Stomach (tissue), 9 donors: ENCODE results near the gene CDKN1A. TPM values are rescaled to one million over a fixed set of nuclear protein-coding genes. Genes with fewer than 3 reads are reported as not detected.

ENCODE experiments used
- DNase-seq, 2 donors: peaks; one replicate each; pipeline versions ENCODE4 v3.0.0 to v3.0.0-alpha.2; 2013 to 2019
- H3K27ac ChIP-seq, 5 donors: fragments of 200-600 bp in 4 of 5; sonication (generic) in 4 of 5; one replicate each; pipeline ENCODE4 v1.5.1; 2013 to 2019; ENCODE audit warnings: mild to moderate bottlenecking in 1 of 5, moderate library complexity in 1 of 5
- H3K27me3 ChIP-seq, 3 donors: fragments of 200-600 bp; sonication (generic); one replicate each; pipeline ENCODE4 v1.5.1; 2017 to 2019; ENCODE audit warnings: mixed run types in 1 of 3
- H3K36me3 ChIP-seq, 4 donors: fragments of 200-600 bp; sonication (generic); 1 replicate in 3 of 4; 2 replicates in 1 of 4; pipeline ENCODE4 v1.5.1; 2016 to 2019
- H3K4me1 ChIP-seq, 4 donors: fragments of 200-600 bp; sonication (generic); one replicate each; pipeline ENCODE4 v1.5.1; 2016 to 2019
- H3K4me3 ChIP-seq, 4 donors: fragments of 200-600 bp; sonication (generic) in 3 of 4; one replicate each; pipeline ENCODE4 v1.5.1; 2016 to 2019; ENCODE audit warnings: mild to moderate bottlenecking in 1 of 4
- H3K9me3 ChIP-seq, 4 donors: fragments of 200-600 bp; sonication (generic); one replicate each; pipeline ENCODE4 v1.5.1; 2016 to 2019
- EP300 ChIP-seq: sonication (generic); formaldehyde crosslinking; IDR thresholded peaks from one replicate; pipeline ENCODE4 v1.6.1; 2017; ENCODE audit warnings: antibody characterized with exemption
- POLR2A ChIP-seq, 4 donors: fragments of 450-650 bp; IDR thresholded peaks; one replicate each; pipeline ENCODE4 v1.6.1; 2016; ENCODE audit warnings: antibody characterized with exemption in 4 of 4, control low read depth in 2 of 4, mild to moderate bottlenecking in 1 of 4, moderate library complexity in 1 of 4
- POLR2AphosphoS5 ChIP-seq, 3 donors: sonication (generic); formaldehyde crosslinking; IDR thresholded peaks; one replicate each; pipeline ENCODE4 v1.6.1; 2016; ENCODE audit warnings: antibody characterized with exemption in 3 of 3
- WGBS, 5 donors: extraction: QIAGEN DNeasy Blood & Tissue Kit in 3 of 5; methylation state at CpG; one replicate each; pipeline versions ENCODE4 v1.1.5 to v1.1.7; 2013 to 2018; 5-methylcytosine and 5-hydroxymethylcytosine counted together
- intact Hi-C: fragments of 100-400 bp; cut with DNase I; formaldehyde crosslinking; loops from one replicate; pipeline ENCODE4 v1.15.1; 2023; ENCODE audit warnings: low total_unique reads
- polyA plus RNA-seq, 3 donors: library from polyadenylated mRNA; stranded (reverse); fragments of 200-250 nt; gene quantifications; one replicate each; pipeline ENCODE4 v1.2.3, GENCODE V29; 2013
- small RNA-seq, 4 donors: library from RNA; depleted of rRNA; stranded (forward); fragments of <200 nt; gene quantifications; one replicate each; pipeline ENCODE3, GENCODE V24; 2016
- total RNA-seq, 5 donors: library from RNA; depleted of rRNA; stranded (reverse); fragments of >200 nt; gene quantifications; one replicate each; pipeline versions ENCODE4 v1.1.0 to v1.2.3, GENCODE V29; 2014 to 2016
- TF ChIP-seq, protein P1 (sequence below), 7 experiments: fragments of 450-650 bp in 4 of 7; fragments of 200-600 bp in 3 of 7; sonication (generic) in 3 of 7; IDR thresholded peaks; one replicate each; pipeline ENCODE4 v1.5.1; 2016 to 2019; ENCODE audit warnings: antibody characterized with exemption in 7 of 7, control low read depth in 2 of 7, mild to moderate bottlenecking in 1 of 7
- donor health status: healthy with polysubstance abuse.
- donor health status: Bipolar disorder and iron deficiency.
- donor health status: healthy.

Gene CDKN1A
- total and polyA plus RNA-seq, 8 donors = 36.5 to 118 (median 61.4) TPM

DNA sequence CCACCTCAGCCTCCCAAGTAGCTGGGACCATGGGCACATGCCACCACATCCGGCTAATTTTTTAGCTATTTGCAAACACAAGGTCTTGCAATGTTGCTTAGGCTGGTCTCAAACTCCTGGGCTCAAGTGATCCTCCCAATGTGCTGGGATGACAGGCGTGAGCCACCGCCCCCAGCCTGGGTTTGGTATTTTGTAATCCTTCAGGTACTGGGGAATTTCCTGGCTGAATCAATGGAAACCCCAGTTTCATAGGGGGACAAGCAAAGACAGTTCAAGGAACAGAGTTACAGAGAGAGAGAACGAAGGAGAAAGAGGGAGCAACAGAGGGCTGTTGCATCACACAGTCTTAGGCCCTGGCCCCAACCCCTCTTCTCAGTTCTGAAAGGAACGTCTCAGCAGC is 54.8 kb downstream of the CDKN1A start:
- no peaks in the 10 kb centered on the region for H3K36me3 ChIP-seq
- no peak overlapping the region for H3K4me3 ChIP-seq
- no peaks in the 10 kb centered on the region for H3K9me3 ChIP-seq
- H3K27me3 ChIP-seq = no peaks in the 10 kb centered on the region
- 84 to 93% (median 91%) methylated on average over 5 of the region's 5 CpGs for WGBS, 5 donors
- DNase-seq = no peak
- no peak overlapping the region for H3K27ac ChIP-seq
- peaks cover 10 to 28% (median 19%) of the 10 kb centered on the region in 4 donors for H3K4me1 ChIP-seq
- no peak for TF ChIP-seq POLR2AphosphoS5 (IDR thresholded peaks at IDR 0.05)
- no peak for TF ChIP-seq POLR2A (IDR thresholded peaks at IDR 0.05)
- TF ChIP-seq, protein P1, sequence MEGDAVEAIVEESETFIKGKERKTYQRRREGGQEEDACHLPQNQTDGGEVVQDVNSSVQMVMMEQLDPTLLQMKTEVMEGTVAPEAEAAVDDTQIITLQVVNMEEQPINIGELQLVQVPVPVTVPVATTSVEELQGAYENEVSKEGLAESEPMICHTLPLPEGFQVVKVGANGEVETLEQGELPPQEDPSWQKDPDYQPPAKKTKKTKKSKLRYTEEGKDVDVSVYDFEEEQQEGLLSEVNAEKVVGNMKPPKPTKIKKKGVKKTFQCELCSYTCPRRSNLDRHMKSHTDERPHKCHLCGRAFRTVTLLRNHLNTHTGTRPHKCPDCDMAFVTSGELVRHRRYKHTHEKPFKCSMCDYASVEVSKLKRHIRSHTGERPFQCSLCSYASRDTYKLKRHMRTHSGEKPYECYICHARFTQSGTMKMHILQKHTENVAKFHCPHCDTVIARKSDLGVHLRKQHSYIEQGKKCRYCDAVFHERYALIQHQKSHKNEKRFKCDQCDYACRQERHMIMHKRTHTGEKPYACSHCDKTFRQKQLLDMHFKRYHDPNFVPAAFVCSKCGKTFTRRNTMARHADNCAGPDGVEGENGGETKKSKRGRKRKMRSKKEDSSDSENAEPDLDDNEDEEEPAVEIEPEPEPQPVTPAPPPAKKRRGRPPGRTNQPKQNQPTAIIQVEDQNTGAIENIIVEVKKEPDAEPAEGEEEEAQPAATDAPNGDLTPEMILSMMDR (IDR thresholded peaks at IDR 0.05) = no peak
- no peak for TF ChIP-seq EP300
- intact Hi-C loops = no loop called here

DNA sequence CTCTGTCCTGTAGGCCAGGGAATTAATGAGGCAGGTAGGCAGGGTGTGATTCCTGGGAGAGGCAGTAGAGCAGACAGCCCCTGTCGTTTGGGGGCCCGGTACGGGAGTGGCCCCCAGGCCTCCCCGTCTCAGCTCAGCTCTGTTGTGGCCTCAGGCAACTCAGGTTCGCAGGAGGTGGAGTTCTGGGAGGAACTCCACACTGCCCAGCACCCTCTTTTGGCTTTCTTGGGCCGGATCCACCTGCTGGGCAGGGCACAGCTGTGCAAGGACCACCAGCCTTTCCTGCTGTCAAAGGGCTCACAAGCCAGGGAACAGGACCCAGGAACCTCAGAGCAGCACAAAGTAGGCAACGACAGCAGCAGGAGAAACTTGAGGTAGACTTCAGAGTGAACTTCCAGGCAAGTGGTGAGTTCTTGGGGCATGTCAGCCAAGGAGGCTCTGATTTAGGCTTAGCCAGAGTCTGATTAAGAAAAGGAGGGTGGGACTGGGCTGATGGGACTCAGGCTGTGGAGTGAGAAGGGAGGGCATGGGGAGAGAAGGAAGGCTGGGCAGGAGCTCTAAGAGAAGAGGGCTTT is 56.1 kb downstream of the CDKN1A start:
- Histone ChIP-seq H3K4me3 (peak overlapping the region in 2 of 4 donors; percentile 16 to 31), H3K9me3 (no peaks in the 10 kb centered on the region), H3K4me1 (peaks cover 10 to 28% (median 19%) of the 10 kb centered on the region in 4 donors), H3K27me3 (no peaks in the 10 kb centered on the region), H3K27ac (peak overlapping the region; percentile 1 to 94 (median 82)), H3K36me3 (no peaks in the 10 kb centered on the region)
- intact Hi-C loops = no loop called here
- 68 to 95% (median 85%) methylated on average over 3 to 7 of the region's 7 CpGs for WGBS, 5 donors
- no peak for TF ChIP-seq EP300
- TF ChIP-seq POLR2A (IDR thresholded peaks at IDR 0.05) = no peak
- TF ChIP-seq, protein P1 (IDR thresholded peaks at IDR 0.05) = no peak
- TF ChIP-seq POLR2AphosphoS5 (IDR thresholded peaks at IDR 0.05) = no peak
- no peak for DNase-seq

DNA sequence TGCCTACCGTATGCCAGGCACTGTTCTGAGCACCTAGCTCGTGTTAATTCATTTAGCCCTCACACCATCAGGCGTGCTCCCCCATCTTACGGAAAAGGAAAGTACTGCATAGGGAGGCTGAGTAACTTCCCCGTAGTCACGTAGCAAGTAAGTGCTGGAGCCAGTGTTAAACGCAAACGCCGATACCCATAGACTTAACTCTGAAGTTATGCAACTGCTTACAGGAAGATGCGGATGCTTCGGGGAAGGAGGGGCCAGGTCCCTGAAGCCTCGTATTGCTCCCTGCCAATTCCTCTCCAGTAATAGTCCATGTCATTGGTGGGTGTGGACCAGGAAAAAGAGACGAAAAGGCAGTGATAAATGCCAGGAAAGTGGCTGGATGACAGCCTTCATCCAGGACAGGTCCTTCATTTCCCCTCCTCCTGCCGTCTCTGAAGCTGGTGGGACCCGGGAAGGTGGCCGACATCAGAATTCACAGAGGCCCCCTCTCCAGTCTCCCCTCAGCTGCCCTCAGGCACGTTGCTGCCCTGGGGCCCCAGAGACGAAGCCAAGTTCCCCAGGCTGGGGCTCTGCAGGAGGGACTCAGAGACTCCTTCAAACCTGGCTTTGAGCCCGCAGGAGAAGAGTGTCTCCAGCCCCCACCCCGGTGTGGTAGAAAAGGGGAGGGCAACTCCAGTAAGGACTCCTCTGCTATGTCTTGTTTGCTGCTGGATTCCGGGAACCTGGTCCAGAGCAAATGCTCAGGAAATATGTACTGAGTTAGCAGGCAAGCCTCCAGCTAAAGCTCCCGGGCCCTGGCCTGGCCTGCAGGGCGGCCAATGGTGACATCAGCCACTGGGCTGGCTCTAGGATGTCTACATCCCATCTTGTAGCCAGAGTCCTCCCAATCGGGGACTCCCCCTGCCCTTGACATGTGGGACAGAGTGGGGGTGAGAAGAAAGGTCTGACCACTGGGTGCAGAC is 56.9 kb downstream of the CDKN1A start:
- intact Hi-C loops = no loop called here
- Histone ChIP-seq H3K9me3 (no peaks in the 10 kb centered on the region), H3K4me3 (peak overlapping the region in 3 of 4 donors; percentile 16 to 31 (median 27)), H3K27ac (peak overlapping the region; percentile 39 to 94 (median 82)), H3K36me3 (no peaks in the 10 kb centered on the region), H3K4me1 (peaks cover 10 to 28% (median 19%) of the 10 kb centered on the region in 4 donors), H3K27me3 (no peaks in the 10 kb centered on the region)
- DNase-seq = peak; percentile 72 to 89
- WGBS, 5 donors = 8 to 31% (median 21%) methylated on average over 18 to 24 of the region's 24 CpGs
- peak; percentile 88 for TF ChIP-seq EP300
- TF ChIP-seq POLR2A (IDR thresholded peaks at IDR 0.05) = no peak
- TF ChIP-seq POLR2AphosphoS5 (IDR thresholded peaks at IDR 0.05) = peak; percentile 39 to 75 (median 71)
- TF ChIP-seq, protein P1 (IDR thresholded peaks at IDR 0.05) = peak in 2 of 7 experiments; percentile 8 to 27

Small RNAs within 50 kb of the gene (small RNA-seq; reads per million reads assigned to genes)
- gene RF00019 (0 reads per million in 4 donors), gene RNU1-88P (0 to 1.2 (median 0.27) reads per million in 4 donors)

Other genes with a start within 250 kb of the CDKN1A start
- not detected for gene PXT1, start 235.9 kb upstream of the CDKN1A start, total RNA-seq
- not detected for gene PXT1, start 235.9 kb upstream of the CDKN1A start, polyA plus RNA-seq
- 10 to 100 TPM; 18.4 to 72.7 (median 20.3) TPM for gene KCTD20, start 235.7 kb upstream of the CDKN1A start, total RNA-seq
- gene KCTD20, start 235.7 kb upstream of the CDKN1A start, polyA plus RNA-seq = 10 to 100 TPM; 10.3 to 20.4 (median 16.3) TPM
- 10 to 100 TPM; 20.4 to 63.7 (median 26.3) TPM for gene STK38, start 131.2 kb upstream of the CDKN1A start, total RNA-seq
- gene STK38, start 131.2 kb upstream of the CDKN1A start, polyA plus RNA-seq = 10 to 100 TPM; 14.1 to 24.9 (median 19.1) TPM
- 100 to 1,000 TPM in 4 of 5 donors, 10 to 100 TPM in 1; 77.2 to 250 (median 145) TPM for gene SRSF3, start 84.4 kb upstream of the CDKN1A start, total RNA-seq
- 100 to 1,000 TPM; 130 to 179 (median 146) TPM for gene SRSF3, start 84.4 kb upstream of the CDKN1A start, polyA plus RNA-seq
- 1 to 10 TPM in 1 of 5 donors, under 1 TPM in 1, not detected in 3; 0.37 to 2.5 TPM for gene RAB44, start 19.1 kb downstream of the CDKN1A start, total RNA-seq
- gene RAB44, start 19.1 kb downstream of the CDKN1A start, polyA plus RNA-seq = under 1 TPM; 0.15 to 0.23 (median 0.19) TPM
- 10 to 100 TPM in 2 of 5 donors, 1 to 10 TPM in 2, not detected in 1; 1.2 to 15.9 (median 6.7) TPM for gene CPNE5, start 160.7 kb downstream of the CDKN1A start, total RNA-seq
- 1 to 10 TPM; 1.5 to 2.4 (median 1.7) TPM for gene CPNE5, start 160.7 kb downstream of the CDKN1A start, polyA plus RNA-seq
- 10 to 100 TPM in 2 of 5 donors, 1 to 10 TPM in 1, under 1 TPM in 1, not detected in 1; 0.87 to 19.6 (median 7.8) TPM for gene PPIL1, start 196.1 kb downstream of the CDKN1A start, total RNA-seq
- gene PPIL1, start 196.1 kb downstream of the CDKN1A start, polyA plus RNA-seq = 10 to 100 TPM; 17.1 to 33.7 (median 18.4) TPM
- gene C6orf89, start 207.2 kb downstream of the CDKN1A start, total RNA-seq = 10 to 100 TPM; 14.6 to 47.2 (median 37.9) TPM
- gene C6orf89, start 207.2 kb downstream of the CDKN1A start, polyA plus RNA-seq = 10 to 100 TPM in 2 of 3 donors, 1 to 10 TPM in 1; 7.0 to 12.0 (median 11.4) TPM